ENCODE data around the gene PPP6R3.
"Not testable (repeated sequence)": the region's sequence is repeated elsewhere in the genome, so short reads cannot be mapped to it uniquely, and the experiment has no call there.

The PPP6R3 gene

GRCh38 chr11:68432874-68433273 lies 27.7 kb upstream of the PPP6R3 start:
- ChIA-PET POLR2A (no interaction called here), CTCF (no interaction called here)
- no peak for DNase-seq (ENCODE audit: low read depth, low spot score)
- no peak overlapping the region for H3K4me3 ChIP-seq (ENCODE audit: low read depth, low read length)
- no peak for TF ChIP-seq CTCF (IDR thresholded peaks at IDR 0.05; ENCODE audit: insufficient read depth, low read length, missing control alignments)

DNA sequence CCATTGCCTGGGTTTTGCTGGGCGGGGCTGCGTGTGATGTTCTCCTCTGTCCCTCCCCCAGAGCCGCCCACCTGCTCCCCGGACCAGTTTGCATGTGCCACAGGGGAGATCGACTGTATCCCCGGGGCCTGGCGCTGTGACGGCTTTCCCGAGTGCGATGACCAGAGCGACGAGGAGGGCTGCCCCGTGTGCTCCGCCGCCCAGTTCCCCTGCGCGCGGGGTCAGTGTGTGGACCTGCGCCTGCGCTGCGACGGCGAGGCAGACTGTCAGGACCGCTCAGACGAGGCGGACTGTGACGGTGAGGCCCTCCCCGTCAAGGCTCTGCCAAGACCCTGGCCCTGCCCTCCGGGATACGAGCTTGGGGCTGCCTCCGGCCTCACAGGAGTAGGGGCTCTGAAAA lies 27.0 kb upstream of the PPP6R3 start:
- ChIA-PET POLR2A (no interaction called here), CTCF (no interaction called here)
- no peak for DNase-seq (ENCODE audit: low read depth, low spot score)
- TF ChIP-seq CTCF (IDR thresholded peaks at IDR 0.05; ENCODE audit: insufficient read depth, low read length, missing control alignments), result no peak
- no peak overlapping the region for H3K4me3 ChIP-seq (ENCODE audit: low read depth, low read length)

DNA sequence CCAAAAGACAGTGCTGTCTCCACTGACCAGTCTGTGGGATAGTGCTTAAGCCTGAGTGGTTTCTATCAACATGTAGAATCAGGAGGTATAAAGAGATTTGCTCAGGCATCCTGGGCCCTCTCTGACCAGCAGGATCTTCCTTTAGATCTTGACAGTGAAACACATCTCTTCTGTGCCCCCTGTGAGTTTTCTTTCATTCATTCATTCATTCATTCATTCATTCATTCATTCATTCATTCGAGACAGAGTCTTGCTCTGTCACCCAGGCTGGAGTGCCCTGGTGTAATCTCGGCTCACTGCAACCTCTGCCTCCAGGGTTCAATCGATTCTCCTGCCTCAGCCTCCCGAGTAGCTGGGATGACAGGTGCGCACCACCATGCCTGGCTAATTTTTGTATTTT lies 26.4 kb upstream of the PPP6R3 start:
- CTCF ChIA-PET; POLR2A ChIA-PET; H3K4me3 ChIP-seq (ENCODE audit: low read depth, low read length); DNase-seq (ENCODE audit: low read depth, low spot score): not testable (repeated sequence)

DNA sequence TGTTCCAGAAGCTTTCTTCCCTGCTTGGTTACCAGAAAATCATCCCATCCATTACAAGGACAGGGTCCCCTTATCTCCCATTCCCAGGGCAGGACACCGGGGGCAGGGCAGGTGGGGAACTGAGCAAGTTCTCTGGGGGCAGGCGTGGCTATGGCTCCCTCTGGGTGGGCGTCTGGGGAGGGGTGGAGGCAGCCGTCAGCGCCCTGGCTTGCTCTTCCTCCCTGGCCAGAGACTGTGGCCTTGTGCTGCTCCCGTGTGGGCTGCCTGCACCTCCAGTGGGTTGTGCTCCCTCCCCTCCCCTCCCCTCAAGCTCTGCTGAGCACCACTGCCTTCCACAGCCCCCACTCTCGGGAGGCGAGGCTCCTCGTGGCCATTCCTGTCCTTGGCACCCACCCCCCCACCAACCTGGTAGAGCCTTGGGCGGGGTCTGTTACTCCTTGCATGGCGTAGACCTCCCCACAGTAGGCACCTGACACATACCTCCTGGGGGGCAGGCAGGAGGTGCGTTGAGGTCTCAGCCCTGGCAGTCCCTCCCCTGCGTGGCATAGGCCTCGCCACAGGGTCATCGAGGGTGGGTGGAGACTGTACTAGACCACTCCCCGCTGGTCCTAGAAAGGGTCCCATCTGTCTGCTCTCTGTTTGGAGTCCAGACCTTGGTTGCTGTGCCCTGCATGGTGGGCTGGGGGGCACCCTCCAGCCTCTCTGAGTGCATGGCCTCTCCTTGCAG lies 24.2 kb upstream of the PPP6R3 start:
- H3K4me3 ChIP-seq (ENCODE audit: low read depth, low read length), result no peak overlapping the region
- POLR2A ChIA-PET, result no interaction called here
- no peak for DNase-seq (ENCODE audit: low read depth, low spot score)
- CTCF ChIA-PET, result interaction anchor here (0.9 to 2.9 kb wide), 3 partner anchors 12 to 179 kb away, joined by 3 to 12 read pairs (median 3); no protein-coding TSS in a partner anchor
- TF ChIP-seq CTCF (IDR thresholded peaks at IDR 0.05; ENCODE audit: insufficient read depth, low read length, missing control alignments), result no peak

GRCh38 chr11:68436985-68437926 lies 23.3 kb upstream of the PPP6R3 start:
- no peak for DNase-seq (ENCODE audit: low read depth, low spot score)
- ChIA-PET POLR2A (no interaction called here), CTCF (interaction anchor here (0.8 to 2.9 kb wide), 5 partner anchors 9 to 229 kb away, joined by 3 to 12 read pairs (median 3); no protein-coding TSS in a partner anchor)
- H3K4me3 ChIP-seq (ENCODE audit: low read depth, low read length), result no peak overlapping the region
- TF ChIP-seq CTCF (IDR thresholded peaks at IDR 0.05; ENCODE audit: insufficient read depth, low read length, missing control alignments), result no peak

DNA sequence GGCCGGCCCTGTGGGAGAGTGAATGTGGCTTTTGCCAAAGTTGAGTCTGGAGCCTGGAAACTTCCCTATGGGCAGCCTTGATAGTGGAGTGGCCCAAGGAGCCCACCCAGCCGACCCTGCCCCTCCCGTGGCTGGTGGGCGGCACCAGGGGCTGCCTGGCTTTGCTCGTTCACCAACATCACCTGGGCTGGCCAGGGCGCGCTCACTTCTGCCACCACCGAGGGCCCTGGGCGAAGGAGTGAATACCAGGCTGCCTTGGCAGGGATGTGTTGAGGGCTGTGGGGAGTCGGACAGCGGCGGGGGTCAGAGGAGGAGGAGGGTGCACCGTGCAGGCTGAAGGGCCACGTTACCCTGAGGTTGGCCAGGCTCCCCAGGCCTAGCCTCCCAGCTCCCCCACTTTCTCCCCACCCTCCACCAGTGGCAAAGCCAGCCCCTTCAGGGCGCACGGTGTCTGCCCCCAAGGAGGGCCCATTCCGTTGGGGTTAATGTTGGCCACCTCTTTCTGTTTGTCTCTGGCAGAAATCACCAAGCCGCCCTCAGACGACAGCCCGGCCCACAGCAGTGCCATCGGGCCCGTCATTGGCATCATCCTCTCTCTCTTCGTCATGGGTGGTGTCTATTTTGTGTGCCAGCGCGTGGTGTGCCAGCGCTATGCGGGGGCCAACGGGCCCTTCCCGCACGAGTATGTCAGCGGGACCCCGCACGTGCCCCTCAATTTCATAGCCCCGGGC lies 22.5 kb upstream of the PPP6R3 start:
- no peak for DNase-seq (ENCODE audit: low read depth, low spot score)
- ChIA-PET POLR2A (no interaction called here), CTCF (interaction anchor here (0.8 to 2.9 kb wide), 4 partner anchors 8 to 230 kb away, joined by 3 to 12 read pairs (median 3); no protein-coding TSS in a partner anchor)
- TF ChIP-seq CTCF (IDR thresholded peaks at IDR 0.05; ENCODE audit: insufficient read depth, low read length, missing control alignments), result no peak
- no peak overlapping the region for H3K4me3 ChIP-seq (ENCODE audit: low read depth, low read length)
